ENCODE results near the gene EWSR1.

EWSR1 gene

DNA sequence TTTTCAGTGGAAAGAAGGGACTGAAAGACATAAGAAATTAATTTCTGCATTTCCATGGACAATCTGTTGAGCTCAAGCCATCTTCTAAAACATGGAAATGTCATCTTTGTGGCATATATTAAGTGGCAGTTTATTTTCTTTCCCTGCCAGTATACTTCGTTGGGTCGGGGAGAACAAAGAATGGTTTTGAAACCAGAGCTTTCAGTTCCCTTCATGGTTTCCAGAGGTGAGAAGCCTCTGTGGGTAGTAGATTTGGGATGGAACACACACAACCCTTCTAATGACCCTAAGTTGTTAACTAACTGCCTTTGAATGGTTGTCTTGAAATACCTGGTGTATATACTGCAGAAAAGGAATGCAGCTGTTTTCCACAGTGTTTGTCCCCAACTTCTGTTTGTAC, 20.8 kb downstream of the EWSR1 start:
- Histone ChIP-seq H3K9me3 (ENCODE audit: insufficient read depth, low read length, severe bottlenecking) (no peaks in the 10 kb centered on the region), H2AFZ (ENCODE audit: low read depth, low read length) (no peak overlapping the region), H3K27ac (ENCODE audit: low read length) (no peak overlapping the region), H3K79me2 (ENCODE audit: insufficient read depth, low read length) (peaks cover 87% of the 10 kb centered on the region), H3K27me3 (ENCODE audit: insufficient read depth, low read length, poor library complexity) (no peaks in the 10 kb centered on the region), H3K4me2 (ENCODE audit: insufficient read depth, low read length) (no peak overlapping the region), H4K20me1 (ENCODE audit: insufficient read depth, low read length) (peaks cover 74% of the 10 kb centered on the region), H3K4me3 (ENCODE audit: low read depth in 1 of 2, low read length in 2 of 2) (no peak overlapping the region), H3K36me3 (ENCODE audit: insufficient read depth, low read length) (peaks cover 100% of the 10 kb centered on the region), H3K4me1 (ENCODE audit: insufficient read depth, low read length) (no peaks in the 10 kb centered on the region), H3K9ac (ENCODE audit: low read depth, low read length) (no peak overlapping the region)
- DNase-seq = no peak
- TF ChIP-seq, protein P1, sequence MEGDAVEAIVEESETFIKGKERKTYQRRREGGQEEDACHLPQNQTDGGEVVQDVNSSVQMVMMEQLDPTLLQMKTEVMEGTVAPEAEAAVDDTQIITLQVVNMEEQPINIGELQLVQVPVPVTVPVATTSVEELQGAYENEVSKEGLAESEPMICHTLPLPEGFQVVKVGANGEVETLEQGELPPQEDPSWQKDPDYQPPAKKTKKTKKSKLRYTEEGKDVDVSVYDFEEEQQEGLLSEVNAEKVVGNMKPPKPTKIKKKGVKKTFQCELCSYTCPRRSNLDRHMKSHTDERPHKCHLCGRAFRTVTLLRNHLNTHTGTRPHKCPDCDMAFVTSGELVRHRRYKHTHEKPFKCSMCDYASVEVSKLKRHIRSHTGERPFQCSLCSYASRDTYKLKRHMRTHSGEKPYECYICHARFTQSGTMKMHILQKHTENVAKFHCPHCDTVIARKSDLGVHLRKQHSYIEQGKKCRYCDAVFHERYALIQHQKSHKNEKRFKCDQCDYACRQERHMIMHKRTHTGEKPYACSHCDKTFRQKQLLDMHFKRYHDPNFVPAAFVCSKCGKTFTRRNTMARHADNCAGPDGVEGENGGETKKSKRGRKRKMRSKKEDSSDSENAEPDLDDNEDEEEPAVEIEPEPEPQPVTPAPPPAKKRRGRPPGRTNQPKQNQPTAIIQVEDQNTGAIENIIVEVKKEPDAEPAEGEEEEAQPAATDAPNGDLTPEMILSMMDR (IDR thresholded peaks at IDR 0.05; ENCODE audit: borderline replicate concordance, extremely low read depth, low read length, poor library complexity, severe bottlenecking) = no peak
- TF ChIP-seq EZH2 (IDR thresholded peaks at IDR 0.05; ENCODE audit: borderline replicate concordance, low read depth, low read length, severe bottlenecking) = no peak
- ATAC-seq (ENCODE audit: insufficient read depth, low read depth) = no peak

DNA sequence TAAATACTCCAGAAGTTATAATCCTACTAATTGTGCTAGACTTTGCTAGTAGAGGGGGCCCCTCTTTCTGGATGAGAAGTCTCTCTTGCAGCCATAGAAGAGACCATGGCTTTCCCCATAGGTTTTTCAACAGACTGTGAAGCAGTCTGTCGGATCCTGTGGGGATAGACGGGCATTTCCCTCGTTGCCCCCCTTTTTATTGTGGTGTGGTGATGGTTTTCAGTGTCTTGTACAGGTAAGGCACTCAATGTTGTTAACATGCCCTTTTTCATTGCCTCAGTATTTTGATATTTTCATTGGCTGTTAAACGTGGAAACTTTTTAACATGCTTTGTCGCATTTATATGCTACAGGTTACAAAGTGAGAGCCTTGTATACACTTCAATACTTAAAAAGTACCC, 22.0 kb downstream of the EWSR1 start:
- no peaks in the 10 kb centered on the region for H3K4me1 ChIP-seq (ENCODE audit: insufficient read depth, low read length)
- H3K4me2 ChIP-seq (ENCODE audit: insufficient read depth, low read length) = no peak overlapping the region
- no peak overlapping the region for H2AFZ ChIP-seq (ENCODE audit: low read depth, low read length)
- peaks cover 100% of the 10 kb centered on the region for H3K36me3 ChIP-seq (ENCODE audit: insufficient read depth, low read length)
- H3K4me3 ChIP-seq (ENCODE audit: low read depth in 1 of 2, low read length in 2 of 2) = no peak overlapping the region
- peaks cover 74% of the 10 kb centered on the region for H3K79me2 ChIP-seq (ENCODE audit: insufficient read depth, low read length)
- no peak overlapping the region for H3K27ac ChIP-seq (ENCODE audit: low read length)
- H3K9me3 ChIP-seq (ENCODE audit: insufficient read depth, low read length, severe bottlenecking) = no peaks in the 10 kb centered on the region
- DNase-seq = no peak
- H4K20me1 ChIP-seq (ENCODE audit: insufficient read depth, low read length) = peaks cover 63% of the 10 kb centered on the region
- H3K9ac ChIP-seq (ENCODE audit: low read depth, low read length) = no peak overlapping the region
- no peak for ATAC-seq (ENCODE audit: insufficient read depth, low read depth)
- TF ChIP-seq, protein P1 (IDR thresholded peaks at IDR 0.05; ENCODE audit: borderline replicate concordance, extremely low read depth, low read length, poor library complexity, severe bottlenecking) = no peak
- no peak for TF ChIP-seq EZH2 (IDR thresholded peaks at IDR 0.05; ENCODE audit: borderline replicate concordance, low read depth, low read length, severe bottlenecking)
- H3K27me3 ChIP-seq (ENCODE audit: insufficient read depth, low read length, poor library complexity) = no peaks in the 10 kb centered on the region

DNA sequence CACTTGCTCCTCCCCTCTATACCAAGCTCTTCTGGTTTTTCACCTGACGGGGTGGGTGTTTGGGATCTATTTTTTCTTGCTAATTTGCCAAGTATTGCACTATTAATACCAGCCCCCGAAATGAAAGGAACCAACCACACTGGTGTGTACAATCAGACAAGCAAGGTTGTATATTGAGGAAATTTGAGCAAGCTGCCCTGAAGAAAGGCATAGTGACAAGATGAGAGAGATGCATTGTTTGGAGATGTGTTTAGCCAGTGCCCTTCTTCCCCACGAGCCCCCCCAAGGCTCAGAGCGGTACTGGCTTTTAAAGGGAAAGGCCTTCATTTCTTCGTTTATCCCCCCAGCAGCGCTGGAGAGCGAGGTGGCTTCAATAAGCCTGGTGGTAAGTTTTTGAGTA, 23.1 kb downstream of the EWSR1 start:
- DNase-seq = no peak
- Histone ChIP-seq H3K9ac (ENCODE audit: low read depth, low read length) (no peak overlapping the region), H3K4me2 (ENCODE audit: insufficient read depth, low read length) (no peak overlapping the region), H3K27ac (ENCODE audit: low read length) (no peak overlapping the region), H3K4me3 (ENCODE audit: low read depth in 1 of 2, low read length in 2 of 2) (no peak overlapping the region), H4K20me1 (ENCODE audit: insufficient read depth, low read length) (peaks cover 60% of the 10 kb centered on the region), H3K4me1 (ENCODE audit: insufficient read depth, low read length) (no peaks in the 10 kb centered on the region), H3K36me3 (ENCODE audit: insufficient read depth, low read length) (peaks cover 100% of the 10 kb centered on the region), H3K79me2 (ENCODE audit: insufficient read depth, low read length) (peaks cover 66% of the 10 kb centered on the region), H3K27me3 (ENCODE audit: insufficient read depth, low read length, poor library complexity) (no peaks in the 10 kb centered on the region), H2AFZ (ENCODE audit: low read depth, low read length) (no peak overlapping the region), H3K9me3 (ENCODE audit: insufficient read depth, low read length, severe bottlenecking) (no peaks in the 10 kb centered on the region)
- TF ChIP-seq, protein P1 (IDR thresholded peaks at IDR 0.05; ENCODE audit: borderline replicate concordance, extremely low read depth, low read length, poor library complexity, severe bottlenecking) = no peak
- TF ChIP-seq EZH2 (IDR thresholded peaks at IDR 0.05; ENCODE audit: borderline replicate concordance, low read depth, low read length, severe bottlenecking) = no peak
- 0 out of 3 replicates have a peak, but pooled peaks have one; percentile 34 for ATAC-seq (ENCODE audit: insufficient read depth, low read depth)

DNA sequence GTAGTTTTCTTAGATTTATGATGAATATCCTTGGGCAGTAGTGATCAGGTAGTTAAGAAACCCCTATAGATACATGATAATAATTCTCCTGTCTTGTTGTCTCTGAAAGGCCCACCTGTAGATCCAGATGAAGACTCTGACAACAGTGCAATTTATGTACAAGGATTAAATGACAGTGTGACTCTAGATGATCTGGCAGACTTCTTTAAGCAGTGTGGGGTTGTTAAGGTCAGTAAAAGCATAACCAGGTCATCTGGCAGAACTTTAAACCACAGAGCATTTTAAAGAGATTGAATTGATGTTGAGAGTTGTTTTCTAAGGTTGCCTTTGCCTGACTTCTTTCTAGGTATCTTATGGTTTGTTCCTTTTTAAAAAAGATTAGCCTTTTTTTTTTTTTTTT, 24.3 kb downstream of the EWSR1 start:
- ATAC-seq (ENCODE audit: insufficient read depth, low read depth) (no peak), DNase-seq (no peak)
- H4K20me1 ChIP-seq (ENCODE audit: insufficient read depth, low read length) = peaks cover 61% of the 10 kb centered on the region
- no peaks in the 10 kb centered on the region for H3K27me3 ChIP-seq (ENCODE audit: insufficient read depth, low read length, poor library complexity)
- no peak overlapping the region for H2AFZ ChIP-seq (ENCODE audit: low read depth, low read length)
- no peaks in the 10 kb centered on the region for H3K9me3 ChIP-seq (ENCODE audit: insufficient read depth, low read length, severe bottlenecking)
- TF ChIP-seq, protein P1 (IDR thresholded peaks at IDR 0.05; ENCODE audit: borderline replicate concordance, extremely low read depth, low read length, poor library complexity, severe bottlenecking) = no peak
- no peak for TF ChIP-seq EZH2 (IDR thresholded peaks at IDR 0.05; ENCODE audit: borderline replicate concordance, low read depth, low read length, severe bottlenecking)
- H3K4me1 ChIP-seq (ENCODE audit: insufficient read depth, low read length) = no peaks in the 10 kb centered on the region
- no peak overlapping the region for H3K4me2 ChIP-seq (ENCODE audit: insufficient read depth, low read length)
- H3K27ac ChIP-seq (ENCODE audit: low read length) = no peak overlapping the region
- peaks cover 100% of the 10 kb centered on the region for H3K36me3 ChIP-seq (ENCODE audit: insufficient read depth, low read length)
- H3K79me2 ChIP-seq (ENCODE audit: insufficient read depth, low read length) = peaks cover 55% of the 10 kb centered on the region
- no peak overlapping the region for H3K9ac ChIP-seq (ENCODE audit: low read depth, low read length)
- no peak overlapping the region for H3K4me3 ChIP-seq (ENCODE audit: low read depth in 1 of 2, low read length in 2 of 2)

All from DND-41 (cell line).